MCF 10A (cell line): ENCODE measurements around the gene SRPX2. TPM values are rescaled to one million over a fixed set of nuclear protein-coding genes. Genes with fewer than 3 reads are reported as not detected.

Source experiments
- BruUV-seq: library from RNA; stranded (reverse); fragments of 400-500 nt; replicated peaks from 2 replicates; lab custom pipeline; 2021; lab: Mats Ljungman, UMichigan
- CTCF ChIA-PET: fragments of 300-600 bp; sonication (Branson Sonifier 250); formaldehyde crosslinking; extraction: SDS; loops from one replicate; lab custom pipeline; 2021; ENCODE audit warnings: antibody characterized with exemption, inconsistent platforms; lab: Yijun Ruan, JAX
- POLR2A ChIA-PET: fragments of 300-600, 350-650 bp; sonication (Branson Sonifier 250); formaldehyde crosslinking; extraction: SDS; loops from one replicate; lab custom pipeline; 2020; ENCODE audit warnings: antibody characterized with exemption, inconsistent platforms; lab: Yijun Ruan, JAX
- DNase-seq: peaks from one replicate; pipeline ENCODE4 v3.0.0-alpha.2; 2018; ENCODE audit not compliant: unreplicated experiment
- H3K27ac Mint-ChIP-seq: one replicate; pipeline ENCODE4 v1.8.0; 2022; ENCODE audit warnings: mild to moderate bottlenecking, low read depth, mixed read lengths; ENCODE audit not compliant: unreplicated experiment
- H3K27me3 Mint-ChIP-seq: one replicate; pipeline ENCODE4 v1.8.0; 2022; ENCODE audit warnings: mixed read lengths; ENCODE audit not compliant: insufficient read depth, unreplicated experiment
- H3K36me3 Mint-ChIP-seq: one replicate; pipeline ENCODE4 v1.8.0; 2022; ENCODE audit warnings: mild to moderate bottlenecking, moderate library complexity, mixed read lengths; ENCODE audit not compliant: insufficient read depth, unreplicated experiment
- H3K4me1 Mint-ChIP-seq: one replicate; pipeline ENCODE4 v1.8.0; 2022; ENCODE audit warnings: mixed read lengths; ENCODE audit not compliant: insufficient read depth, unreplicated experiment
- H3K4me3 Mint-ChIP-seq: one replicate; pipeline ENCODE4 v1.8.0; 2022; ENCODE audit warnings: mild to moderate bottlenecking, moderate library complexity, mixed read lengths; ENCODE audit not compliant: unreplicated experiment
- H3K9me3 Mint-ChIP-seq: one replicate; pipeline ENCODE4 v1.8.0; 2022; ENCODE audit warnings: mixed read lengths; ENCODE audit not compliant: unreplicated experiment
- CTCF ChIP-seq: fragments of 200-600 bp; IDR thresholded peaks from one replicate; pipeline ENCODE4 v1.8.0; 2022; ENCODE audit warnings: antibody characterized with exemption, mild to moderate bottlenecking; ENCODE audit not compliant: unreplicated experiment
- intact Hi-C: fragments of 100-400 bp; cut with micrococcal nuclease; formaldehyde crosslinking; loops from 2 replicates; pipeline ENCODE4 v1.14.1; 2022
- total RNA-seq: library from RNA; stranded (reverse); gene quantifications from 2 replicates; pipeline ENCODE4 v1.2.3, GENCODE V29; 2022

SRPX2 gene
- total RNA-seq, 1 experiment from 2014 or later, result 4.7 TPM

GRCh38 chrX:100635040-100635439 is 9.0 kb upstream of the SRPX2 start:
- Mint-ChIP-seq H3K27me3 (peaks cover 20% of the 10 kb centered on the region), H3K27ac (no peak overlapping the region), H3K9me3 (no peaks in the 10 kb centered on the region), H3K36me3 (peaks cover 13% of the 10 kb centered on the region), H3K4me1 (no peaks in the 10 kb centered on the region), H3K4me3 (no peak overlapping the region)
- POLR2A ChIA-PET, result no interaction called here
- intact Hi-C loops, result no loop called here
- no TSS peak for BruUV-seq
- no peak for TF ChIP-seq CTCF
- CTCF ChIA-PET, result no interaction called here
- DNase-seq, result no peak

- Mint-ChIP-seq H3K4me1 (no peaks in the 10 kb centered on the region), H3K4me3 (peak overlapping the region; percentile 84), H3K27ac (peak overlapping the region; percentile 86), H3K9me3 (no peaks in the 10 kb centered on the region), H3K27me3 (peaks cover 20% of the 10 kb centered on the region), H3K36me3 (peaks cover 13% of the 10 kb centered on the region)
- intact Hi-C loops, result loop anchor here (2.0 kb wide), 1 partner anchor 123 kb away; no protein-coding TSS in a partner anchor
- ChIA-PET CTCF (interaction anchor here (0.6 to 2.5 kb wide), 8 partner anchors 9 to 189 kb away, joined by 3 to 16 read pairs (median 4); no protein-coding TSS in a partner anchor), POLR2A (interaction anchor here (0.6 kb wide), 1 partner anchor 224 kb away, joined by 3 read pairs; no protein-coding TSS in a partner anchor)
- DNase-seq, result no peak
- TF ChIP-seq CTCF, result no peak
- BruUV-seq, result no TSS peak
Observed at GRCh38 chrX:100635989-100636320, 8.0 kb upstream of the SRPX2 start.

DNA sequence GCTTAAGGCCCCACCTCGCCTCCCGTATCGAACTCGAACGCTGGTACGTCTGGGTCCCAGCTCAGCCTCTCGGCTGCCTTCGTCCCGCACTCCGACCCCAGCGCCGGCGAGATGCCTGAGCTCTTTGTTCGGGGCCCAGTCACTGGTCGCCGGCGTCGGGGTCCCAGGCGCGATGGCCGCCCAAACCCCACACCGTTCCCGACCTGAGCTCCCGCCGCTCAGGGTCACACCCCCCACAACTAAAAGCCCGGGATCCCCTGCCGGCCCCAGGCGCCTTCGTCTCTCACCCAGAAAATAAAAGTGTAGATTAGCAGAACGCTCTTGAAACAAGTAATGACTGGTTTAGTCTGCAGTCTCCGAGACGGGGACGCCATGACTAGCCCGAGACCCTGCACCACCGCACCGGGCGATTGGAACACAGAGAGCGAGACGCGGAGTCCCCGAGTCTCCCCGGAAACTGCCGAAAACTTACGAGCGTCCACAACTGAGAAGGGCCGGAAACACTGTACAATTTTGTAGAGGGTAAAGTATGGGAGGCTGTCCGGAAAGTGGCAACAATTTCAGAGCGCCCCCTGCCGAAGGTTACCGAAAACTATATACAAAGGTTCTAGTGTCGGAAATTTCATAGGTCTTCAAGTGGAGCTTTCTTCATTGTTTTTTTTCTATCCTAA is 7.5 kb upstream of the SRPX2 start, which contains the start of gene TSPAN6:
Gene TSPAN6, minus strand, starts transcription at position 486 of the 671 bp plus-strand sequence. Its CDS starts 112 bp downstream, at position 374.
- intact Hi-C loops, result loop anchor here (2.0 kb wide), 1 partner anchor 124 kb away; no protein-coding TSS in a partner anchor

More for the DNA sequence above, 7.5 kb upstream of the SRPX2 start, which contains the start of gene TSPAN6:
- Mint-ChIP-seq H3K9me3 (no peaks in the 10 kb centered on the region), H3K36me3 (peaks cover 13% of the 10 kb centered on the region), H3K4me1 (no peaks in the 10 kb centered on the region), H3K4me3 (peak within 1 kb of the TSS; percentile 84), H3K27ac (peak within 1 kb of the TSS; percentile 86), H3K27me3 (peaks cover 24% of the 10 kb centered on the region)
- ChIA-PET CTCF (interaction anchor here (0.6 to 2.5 kb wide), 16 partner anchors 9 to 1407 kb away, joined by 3 to 16 read pairs (median 4); no protein-coding TSS in a partner anchor), POLR2A (interaction anchor here (0.6 kb wide), 1 partner anchor 225 kb away, joined by 3 read pairs; no protein-coding TSS in a partner anchor)
- peak; percentile 89 for DNase-seq
- TSS peak; percentile 22 for BruUV-seq
- no peak for TF ChIP-seq CTCF
